ENCODE measurements around the gene PNKP.

The PNKP gene

GRCh38 chr19:49874503-49875157 is 7.3 kb upstream of the PNKP start:
- DNase-seq: no peak

GRCh38 chr19:49873834-49874233 is 6.5 kb upstream of the PNKP start:
- no peak for DNase-seq

GRCh38 chr19:49873129-49873521 is 5.7 kb upstream of the PNKP start:
- DNase-seq: no peak

- DNase-seq: no peak
Measured at GRCh38 chr19:49872245-49873128, 5.1 kb upstream of the PNKP start.

- DNase-seq: no peak
Measured at GRCh38 chr19:49871349-49871985, 4.1 kb upstream of the PNKP start.

GRCh38 chr19:49870309-49870901 is 3.0 kb upstream of the PNKP start:
- DNase-seq: no peak

- peak; percentile 95 for DNase-seq
Measured at GRCh38 chr19:49869484-49870308, 2.3 kb upstream of the PNKP start.

- DNase-seq: no peak
Measured at GRCh38 chr19:49869009-49869483, 1.7 kb upstream of the PNKP start.

- DNase-seq: no peak
Measured at GRCh38 chr19:49864890-49865289, 2.5 kb downstream of the PNKP start.

GRCh38 chr19:49863935-49864320 is 3.4 kb downstream of the PNKP start:
- no peak for DNase-seq

- no peak for DNase-seq
Measured at GRCh38 chr19:49863254-49863934, 4.0 kb downstream of the PNKP start.

GRCh38 chr19:49862391-49863253 is 4.8 kb downstream of the PNKP start:
- no peak for DNase-seq

- no peak for DNase-seq
Measured at GRCh38 chr19:49861541-49862378, 5.6 kb downstream of the PNKP start.

- DNase-seq: no peak
Measured at GRCh38 chr19:49861107-49861506, 6.3 kb downstream of the PNKP start.

GRCh38 chr19:49860336-49861102 is 6.9 kb downstream of the PNKP start:
- no peak for DNase-seq

- no peak for DNase-seq
Measured at GRCh38 chr19:49859682-49860335, 7.6 kb downstream of the PNKP start.

- DNase-seq: no peak
Measured at GRCh38 chr19:49858088-49858985, 9.0 kb downstream of the PNKP start.

GRCh38 chr19:49857838-49858087 is 9.6 kb downstream of the PNKP start:
- DNase-seq: no peak
